Measurements from ENCODE around the gene IGSF5.
A peak's percentile ranks its signal among the peaks of the same experiment; 100 is the strongest.
"Not testable (repeated sequence)": the region's sequence is repeated elsewhere in the genome, so short reads cannot be mapped to it uniquely, and the experiment has no call there.

IGSF5 gene

GRCh38 chr21:39739531-39739930, 5.5 kb upstream of the IGSF5 start:
- DNase-seq (ENCODE audit: low spot score) = not testable (repeated sequence)

GRCh38 chr21:39742561-39742960, 2.4 kb upstream of the IGSF5 start:
- DNase-seq (ENCODE audit: low spot score) = not testable (repeated sequence)

- DNase-seq (ENCODE audit: low spot score) = not testable (repeated sequence)
These were observed 349 bp downstream of the IGSF5 start for GRCh38 chr21:39745332-39745731.

- DNase-seq (ENCODE audit: low spot score) = no peak
These were observed 5.7 kb downstream of the IGSF5 start for GRCh38 chr21:39750670-39751069.

- no peak for DNase-seq (ENCODE audit: low spot score)
These were observed 9.8 kb downstream of the IGSF5 start for GRCh38 chr21:39754811-39755210.

- no peak for DNase-seq (ENCODE audit: low spot score)
These were observed 11.3 kb downstream of the IGSF5 start for GRCh38 chr21:39756285-39756684.

GRCh38 chr21:39763272-39763970, 18.4 kb downstream of the IGSF5 start:
- DNase-seq (ENCODE audit: low spot score) = no peak

GRCh38 chr21:39774227-39774626, 29.2 kb downstream of the IGSF5 start:
- no peak for DNase-seq (ENCODE audit: low spot score)

GRCh38 chr21:39775816-39776215, 30.8 kb downstream of the IGSF5 start:
- DNase-seq (ENCODE audit: low spot score) = peak; percentile 17

GRCh38 chr21:39776589-39776988, 31.6 kb downstream of the IGSF5 start:
- peak; percentile 20 for DNase-seq (ENCODE audit: low spot score)

GRCh38 chr21:39781331-39781730, 36.3 kb downstream of the IGSF5 start:
- no peak for DNase-seq (ENCODE audit: low spot score)

GRCh38 chr21:39788383-39788782, 43.4 kb downstream of the IGSF5 start:
- DNase-seq (ENCODE audit: low spot score) = peak; percentile 97

- no peak for DNase-seq (ENCODE audit: low spot score)
These were observed 51.5 kb downstream of the IGSF5 start for GRCh38 chr21:39796466-39796865.

GRCh38 chr21:39799178-39799577, 54.2 kb downstream of the IGSF5 start:
- DNase-seq (ENCODE audit: low spot score) = no peak

- no peak for DNase-seq (ENCODE audit: low spot score)
These were observed 55.3 kb downstream of the IGSF5 start for GRCh38 chr21:39800311-39800710.

GRCh38 chr21:39802217-39802616, 57.2 kb downstream of the IGSF5 start:
- DNase-seq (ENCODE audit: low spot score) = no peak

- DNase-seq (ENCODE audit: low spot score) = no peak
These were observed 58.4 kb downstream of the IGSF5 start for GRCh38 chr21:39803393-39803792.

GRCh38 chr21:39804240-39804639, 59.3 kb downstream of the IGSF5 start:
- DNase-seq (ENCODE audit: low spot score) = no peak

GRCh38 chr21:39805983-39806382, 61.0 kb downstream of the IGSF5 start:
- DNase-seq (ENCODE audit: low spot score) = peak; percentile 17

- no peak for DNase-seq (ENCODE audit: low spot score)
These were observed 62.8 kb downstream of the IGSF5 start for GRCh38 chr21:39807738-39808137.

- no peak for DNase-seq (ENCODE audit: low spot score)
These were observed 65.0 kb downstream of the IGSF5 start for GRCh38 chr21:39809936-39810335.

- no peak for DNase-seq (ENCODE audit: low spot score)
These were observed 68.0 kb downstream of the IGSF5 start for GRCh38 chr21:39812983-39813382.

GRCh38 chr21:39818557-39818956, 73.6 kb downstream of the IGSF5 start:
- no peak for DNase-seq (ENCODE audit: low spot score)

GRCh38 chr21:39822042-39822441, 77.1 kb downstream of the IGSF5 start:
- no peak for DNase-seq (ENCODE audit: low spot score)
